HepG2 (cell line): Measurements from ENCODE around the gene UST.

Source experiments
- EZH2 ChIP-seq: conservative IDR thresholded peaks from 2 replicates; pipeline ENCODE4 v1.6.1; 2012; ENCODE audit warnings: mild to moderate bottlenecking, low read depth, low read length, moderate library complexity
- FOXP1 ChIP-seq, 2 experiments: fragments of 450-650 bp in 1 of 2; IDR thresholded peaks; 2 replicates each; pipeline ENCODE4 v1.6.1; 2017 to 2018; ENCODE audit warnings: antibody characterized with exemption in 1 of 2
- JUN ChIP-seq: sonication (generic); formaldehyde crosslinking; IDR thresholded peaks from 2 replicates; pipeline ENCODE4 v1.4.0; 2020; ENCODE audit warnings: mild to moderate bottlenecking, missing genetic modification reagents
- LCORL ChIP-seq, 2 experiments: fragments of 450-650 bp in 1 of 2; sonication (generic) in 1 of 2; formaldehyde crosslinking in 1 of 2; IDR thresholded peaks; 2 replicates each; pipeline versions ENCODE4 v1.5.0 to v1.6.1; 2017 to 2020; ENCODE audit warnings: antibody characterized with exemption in 1 of 2, missing genetic modification reagents in 1 of 2
- POLR2A ChIP-seq, 2 experiments: IDR thresholded peaks; 2 replicates each; pipeline ENCODE4 v1.6.1; 2011; ENCODE audit warnings: low read depth in 2 of 2, low read length in 2 of 2, mild to moderate bottlenecking in 1 of 2, moderate library complexity in 1 of 2; ENCODE audit not compliant: insufficient read depth in 1 of 2
- ZNF33A ChIP-seq: sonication (generic); formaldehyde crosslinking; IDR thresholded peaks from 2 replicates; pipeline ENCODE4 v1.5.1; 2020; ENCODE audit warnings: missing genetic modification reagents, mild to moderate bottlenecking, moderate library complexity, borderline replicate concordance
- ZNF878 ChIP-seq: sonication (generic); formaldehyde crosslinking; IDR thresholded peaks from 2 replicates; pipeline ENCODE4 v1.8.1; 2023; ENCODE audit warnings: mild to moderate bottlenecking, missing genetic modification reagents, moderate library complexity
- TF ChIP-seq, protein P1 (sequence below): sonication (generic); formaldehyde crosslinking; IDR thresholded peaks from 2 replicates; pipeline ENCODE4 v1.4.0; 2020; ENCODE audit warnings: missing genetic modification reagents
- TF ChIP-seq, protein P2 (sequence below): sonication (generic); formaldehyde crosslinking; IDR thresholded peaks from 2 replicates; pipeline ENCODE4; 2020; ENCODE audit warnings: missing genetic modification reagents, mild to moderate bottlenecking, borderline replicate concordance

DNA sequence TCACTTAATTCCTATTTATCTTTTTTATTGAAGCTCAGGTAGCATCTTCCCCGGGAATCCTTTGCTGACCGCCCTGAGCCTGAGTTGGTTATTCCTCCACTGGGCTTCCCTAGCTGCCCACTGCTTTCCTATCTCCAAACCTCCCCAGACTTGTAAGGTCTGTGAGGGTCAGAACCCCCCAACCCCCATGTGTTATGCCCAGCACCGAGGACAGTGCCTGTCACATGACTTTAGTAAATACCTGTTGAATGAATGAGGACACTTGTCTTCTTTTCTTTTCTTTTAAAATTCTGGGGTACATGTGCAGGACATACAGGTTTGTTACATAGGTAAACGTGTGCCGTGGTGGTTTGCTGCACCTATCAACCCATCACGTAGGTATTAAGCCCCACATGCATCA, 105.9 kb downstream of the UST start:
- TF ChIP-seq FOXP1 (IDR thresholded peaks at IDR 0.05) (no peak), FOXP1 (CRISPR knock-in tag; IDR thresholded peaks at IDR 0.05) (no peak), ZNF33A (CRISPR knock-in tag) (no peak), JUN (no peak), POLR2A (IDR thresholded peaks at IDR 0.05; ENCODE audit: insufficient read depth in 1 of 2, low read depth in 2 of 2, low read length in 2 of 2) (no peak), EZH2 (no peak), ZNF878 (CRISPR knock-in tag) (no peak), LCORL (IDR thresholded peaks at IDR 0.05) (no peak), LCORL (CRISPR knock-in tag; IDR thresholded peaks at IDR 0.05) (no peak)
- TF ChIP-seq, protein P1, sequence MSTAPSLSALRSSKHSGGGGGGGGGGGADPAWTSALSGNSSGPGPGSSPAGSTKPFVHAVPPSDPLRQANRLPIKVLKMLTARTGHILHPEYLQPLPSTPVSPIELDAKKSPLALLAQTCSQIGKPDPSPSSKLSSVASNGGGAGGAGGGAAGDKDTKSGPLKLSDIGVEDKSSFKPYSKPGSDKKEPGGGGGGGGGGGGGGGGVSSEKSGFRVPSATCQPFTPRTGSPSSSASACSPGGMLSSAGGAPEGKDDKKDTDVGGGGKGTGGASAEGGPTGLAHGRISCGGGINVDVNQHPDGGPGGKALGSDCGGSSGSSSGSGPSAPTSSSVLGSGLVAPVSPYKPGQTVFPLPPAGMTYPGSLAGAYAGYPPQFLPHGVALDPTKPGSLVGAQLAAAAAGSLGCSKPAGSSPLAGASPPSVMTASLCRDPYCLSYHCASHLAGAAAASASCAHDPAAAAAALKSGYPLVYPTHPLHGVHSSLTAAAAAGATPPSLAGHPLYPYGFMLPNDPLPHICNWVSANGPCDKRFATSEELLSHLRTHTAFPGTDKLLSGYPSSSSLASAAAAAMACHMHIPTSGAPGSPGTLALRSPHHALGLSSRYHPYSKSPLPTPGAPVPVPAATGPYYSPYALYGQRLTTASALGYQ (CRISPR knock-in tag) = no peak
- TF ChIP-seq, protein P2, sequence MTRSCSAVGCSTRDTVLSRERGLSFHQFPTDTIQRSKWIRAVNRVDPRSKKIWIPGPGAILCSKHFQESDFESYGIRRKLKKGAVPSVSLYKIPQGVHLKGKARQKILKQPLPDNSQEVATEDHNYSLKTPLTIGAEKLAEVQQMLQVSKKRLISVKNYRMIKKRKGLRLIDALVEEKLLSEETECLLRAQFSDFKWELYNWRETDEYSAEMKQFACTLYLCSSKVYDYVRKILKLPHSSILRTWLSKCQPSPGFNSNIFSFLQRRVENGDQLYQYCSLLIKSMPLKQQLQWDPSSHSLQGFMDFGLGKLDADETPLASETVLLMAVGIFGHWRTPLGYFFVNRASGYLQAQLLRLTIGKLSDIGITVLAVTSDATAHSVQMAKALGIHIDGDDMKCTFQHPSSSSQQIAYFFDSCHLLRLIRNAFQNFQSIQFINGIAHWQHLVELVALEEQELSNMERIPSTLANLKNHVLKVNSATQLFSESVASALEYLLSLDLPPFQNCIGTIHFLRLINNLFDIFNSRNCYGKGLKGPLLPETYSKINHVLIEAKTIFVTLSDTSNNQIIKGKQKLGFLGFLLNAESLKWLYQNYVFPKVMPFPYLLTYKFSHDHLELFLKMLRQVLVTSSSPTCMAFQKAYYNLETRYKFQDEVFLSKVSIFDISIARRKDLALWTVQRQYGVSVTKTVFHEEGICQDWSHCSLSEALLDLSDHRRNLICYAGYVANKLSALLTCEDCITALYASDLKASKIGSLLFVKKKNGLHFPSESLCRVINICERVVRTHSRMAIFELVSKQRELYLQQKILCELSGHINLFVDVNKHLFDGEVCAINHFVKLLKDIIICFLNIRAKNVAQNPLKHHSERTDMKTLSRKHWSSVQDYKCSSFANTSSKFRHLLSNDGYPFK (CRISPR knock-in tag) = no peak
